Parathyroid adenoma (tissue), 2 donors: Measurements from ENCODE around the gene ERCC8.

Source experiments
- H2AFZ ChIP-seq: fragments of 300-600 bp; sonication (generic); one replicate; pipeline ENCODE4 v1.7.0; 2017; ENCODE audit warnings: antibody characterized with exemption, mild to moderate bottlenecking
- H3K27ac ChIP-seq: fragments of 300-600 bp; sonication (generic); one replicate; pipeline ENCODE4 v1.7.0; 2017
- H3K27me3 ChIP-seq: fragments of 300-600 bp; sonication (generic); one replicate; pipeline ENCODE4 v1.7.0; 2017; ENCODE audit warnings: low read length; ENCODE audit not compliant: control insufficient read depth, insufficient read depth
- H3K36me3 ChIP-seq: fragments of 300-600 bp; sonication (generic); one replicate; pipeline ENCODE4 v1.7.0; 2017; ENCODE audit warnings: low read length; ENCODE audit not compliant: control insufficient read depth, insufficient read depth
- H3K4me1 ChIP-seq: fragments of 300-600 bp; sonication (generic); one replicate; pipeline ENCODE4 v1.7.0; 2017; ENCODE audit warnings: control low read depth
- H3K4me2 ChIP-seq: fragments of 300-600 bp; sonication (generic); one replicate; pipeline ENCODE4 v1.7.0; 2017; ENCODE audit warnings: low read length
- H3K4me3 ChIP-seq: fragments of 300-600 bp; sonication (generic); one replicate; pipeline ENCODE4 v1.7.0; 2017; ENCODE audit warnings: low read depth, low read length
- H3K79me2 ChIP-seq: fragments of 300-600 bp; sonication (generic); one replicate; pipeline ENCODE4 v1.7.0; 2017; ENCODE audit warnings: control low read depth
- H3K9ac ChIP-seq: fragments of 300-600 bp; sonication (generic); one replicate; pipeline ENCODE4 v1.7.0; 2017; ENCODE audit warnings: mild to moderate bottlenecking
- H3K9me3 ChIP-seq: fragments of 300-600 bp; sonication (generic); one replicate; pipeline ENCODE4 v1.7.0; 2017; ENCODE audit warnings: low read length; ENCODE audit not compliant: control insufficient read depth
- TF ChIP-seq, protein P1 (sequence below): fragments of 300-600 bp; sonication (generic); IDR thresholded peaks from one replicate; pipeline ENCODE4 v1.7.0; 2017; ENCODE audit warnings: antibody characterized with exemption, mild to moderate bottlenecking
- donor health status: primary hyperparathyroidism.

ERCC8 gene

GRCh38 chr5:60958088-60958487 lies 13.2 kb upstream of the ERCC8 start:
- peaks cover 7% of the 10 kb centered on the region for H3K79me2 ChIP-seq
- H2AFZ ChIP-seq, result no peak overlapping the region
- H3K4me3 ChIP-seq, result no peak overlapping the region
- no peak overlapping the region for H3K27ac ChIP-seq
- no peaks in the 10 kb centered on the region for H3K9me3 ChIP-seq
- no peak overlapping the region for H3K4me2 ChIP-seq
- H3K4me1 ChIP-seq, result no peaks in the 10 kb centered on the region
- H3K9ac ChIP-seq, result no peak overlapping the region
- TF ChIP-seq, protein P1, sequence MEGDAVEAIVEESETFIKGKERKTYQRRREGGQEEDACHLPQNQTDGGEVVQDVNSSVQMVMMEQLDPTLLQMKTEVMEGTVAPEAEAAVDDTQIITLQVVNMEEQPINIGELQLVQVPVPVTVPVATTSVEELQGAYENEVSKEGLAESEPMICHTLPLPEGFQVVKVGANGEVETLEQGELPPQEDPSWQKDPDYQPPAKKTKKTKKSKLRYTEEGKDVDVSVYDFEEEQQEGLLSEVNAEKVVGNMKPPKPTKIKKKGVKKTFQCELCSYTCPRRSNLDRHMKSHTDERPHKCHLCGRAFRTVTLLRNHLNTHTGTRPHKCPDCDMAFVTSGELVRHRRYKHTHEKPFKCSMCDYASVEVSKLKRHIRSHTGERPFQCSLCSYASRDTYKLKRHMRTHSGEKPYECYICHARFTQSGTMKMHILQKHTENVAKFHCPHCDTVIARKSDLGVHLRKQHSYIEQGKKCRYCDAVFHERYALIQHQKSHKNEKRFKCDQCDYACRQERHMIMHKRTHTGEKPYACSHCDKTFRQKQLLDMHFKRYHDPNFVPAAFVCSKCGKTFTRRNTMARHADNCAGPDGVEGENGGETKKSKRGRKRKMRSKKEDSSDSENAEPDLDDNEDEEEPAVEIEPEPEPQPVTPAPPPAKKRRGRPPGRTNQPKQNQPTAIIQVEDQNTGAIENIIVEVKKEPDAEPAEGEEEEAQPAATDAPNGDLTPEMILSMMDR, result no peak
- no peaks in the 10 kb centered on the region for H3K27me3 ChIP-seq
- no peaks in the 10 kb centered on the region for H3K36me3 ChIP-seq

DNA sequence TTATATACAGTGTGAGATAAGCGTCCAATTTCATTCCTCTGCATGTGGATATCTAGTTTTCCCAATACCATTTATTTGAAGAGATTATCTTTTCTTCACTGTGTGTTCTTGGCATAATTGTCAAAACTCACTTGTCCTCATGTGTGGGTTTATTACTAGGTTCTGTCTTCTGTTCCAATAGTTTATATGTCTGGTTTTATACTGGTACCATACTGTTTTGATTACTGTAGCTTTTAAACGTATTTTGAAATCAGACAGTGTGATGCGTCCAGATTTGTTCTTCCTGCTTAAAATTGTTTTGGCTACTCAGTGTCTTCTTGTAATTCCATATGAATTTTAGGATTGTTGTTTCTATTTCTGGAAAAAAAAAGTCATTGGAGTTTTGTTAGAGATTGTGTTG lies 10.4 kb upstream of the ERCC8 start:
- no peak overlapping the region for H3K27ac ChIP-seq
- no peak overlapping the region for H3K9ac ChIP-seq
- no peaks in the 10 kb centered on the region for H3K9me3 ChIP-seq
- H3K4me3 ChIP-seq, result no peak overlapping the region
- TF ChIP-seq, protein P1, result no peak
- no peak overlapping the region for H3K4me2 ChIP-seq
- no peaks in the 10 kb centered on the region for H3K4me1 ChIP-seq
- peaks cover 15% of the 10 kb centered on the region for H3K79me2 ChIP-seq
- no peaks in the 10 kb centered on the region for H3K27me3 ChIP-seq
- H2AFZ ChIP-seq, result no peak overlapping the region
- no peaks in the 10 kb centered on the region for H3K36me3 ChIP-seq

GRCh38 chr5:60948738-60949137 lies 3.9 kb upstream of the ERCC8 start:
- Histone ChIP-seq H3K27me3 (no peaks in the 10 kb centered on the region), H3K9me3 (no peaks in the 10 kb centered on the region), H3K4me1 (no peaks in the 10 kb centered on the region), H2AFZ (no peak overlapping the region), H3K4me2 (no peak overlapping the region), H3K36me3 (no peaks in the 10 kb centered on the region), H3K79me2 (peaks cover 37% of the 10 kb centered on the region), H3K4me3 (no peak overlapping the region), H3K27ac (no peak overlapping the region), H3K9ac (no peak overlapping the region)
- TF ChIP-seq, protein P1, result no peak

DNA sequence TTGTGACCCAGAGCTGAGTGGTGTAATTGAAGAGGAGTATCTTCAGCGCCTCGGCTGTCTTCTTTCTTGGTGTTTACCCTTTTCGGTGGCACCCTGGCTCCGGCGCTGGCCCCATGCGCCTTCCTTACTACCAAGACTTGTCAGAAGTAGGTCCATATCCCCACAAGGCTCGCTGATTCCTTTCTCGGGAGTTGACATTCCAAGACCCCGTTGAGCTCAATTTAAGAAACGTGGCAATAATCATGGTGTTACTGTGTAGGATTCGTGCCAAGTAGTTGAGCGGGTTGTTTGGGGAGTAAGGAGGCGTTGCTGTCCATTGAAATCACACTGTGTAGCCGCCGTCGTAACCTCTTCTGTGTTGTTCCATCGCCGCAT lies 930 bp upstream of the ERCC8 start:
- TF ChIP-seq, protein P1, result no peak
- Histone ChIP-seq H3K9me3 (no peaks in the 10 kb centered on the region), H3K27me3 (no peaks in the 10 kb centered on the region), H3K4me2 (peak overlapping the region; percentile 97), H3K36me3 (no peaks in the 10 kb centered on the region), H3K4me3 (peak overlapping the region; percentile 80), H3K27ac (peak overlapping the region; percentile 64), H3K79me2 (peaks cover 32% of the 10 kb centered on the region), H3K9ac (no peak overlapping the region), H3K4me1 (no peaks in the 10 kb centered on the region), H2AFZ (peak overlapping the region; percentile 92)

DNA sequence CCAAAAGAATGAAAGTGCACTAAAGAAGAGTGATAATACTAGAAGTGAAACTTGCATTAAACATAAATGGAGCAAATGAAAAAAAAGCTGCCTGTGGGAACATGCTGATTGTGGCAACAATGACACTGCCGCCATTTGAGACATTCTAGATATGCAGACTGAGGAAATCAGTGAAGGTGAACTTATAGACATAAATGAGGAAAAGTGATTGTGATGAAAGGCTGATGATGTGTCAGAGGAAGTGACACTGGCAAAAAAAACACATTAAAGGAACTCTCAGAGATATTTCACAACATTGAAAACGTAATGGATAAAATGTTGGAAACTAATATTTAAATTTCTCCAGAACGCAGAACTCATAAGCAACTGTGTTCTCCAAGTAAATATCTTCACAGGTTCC lies 1.2 kb downstream of the ERCC8 start:
- Histone ChIP-seq H3K27ac (no peak overlapping the region), H3K4me1 (no peaks in the 10 kb centered on the region), H3K9me3 (no peaks in the 10 kb centered on the region), H3K9ac (no peak overlapping the region), H3K79me2 (peaks cover 21% of the 10 kb centered on the region), H3K36me3 (no peaks in the 10 kb centered on the region), H3K4me3 (no peak overlapping the region), H3K4me2 (no peak overlapping the region), H2AFZ (no peak overlapping the region), H3K27me3 (no peaks in the 10 kb centered on the region)
- TF ChIP-seq, protein P1, result no peak
